AG09309 (cell line): ENCODE data around the gene CEL.

Experiments used
- DNase-seq: peaks from one replicate; pipeline ENCODE4 v3.0.0-alpha.2; 2010; ENCODE audit warnings: low read depth
- H3K4me3 ChIP-seq: 2 replicates; pipeline ENCODE4 v1.5.1; 2011; ENCODE audit warnings: mild to moderate bottlenecking, low read depth, low read length, moderate library complexity; ENCODE audit not compliant: control insufficient read depth
- TF ChIP-seq, protein P1 (sequence below): IDR thresholded peaks from 2 replicates; pipeline ENCODE4 v1.5.1; 2011; ENCODE audit warnings: mild to moderate bottlenecking, low read depth, low read length, inconsistent platforms; ENCODE audit not compliant: insufficient read depth, control insufficient read depth; ENCODE audit errors: missing control alignments

Gene CEL

DNA sequence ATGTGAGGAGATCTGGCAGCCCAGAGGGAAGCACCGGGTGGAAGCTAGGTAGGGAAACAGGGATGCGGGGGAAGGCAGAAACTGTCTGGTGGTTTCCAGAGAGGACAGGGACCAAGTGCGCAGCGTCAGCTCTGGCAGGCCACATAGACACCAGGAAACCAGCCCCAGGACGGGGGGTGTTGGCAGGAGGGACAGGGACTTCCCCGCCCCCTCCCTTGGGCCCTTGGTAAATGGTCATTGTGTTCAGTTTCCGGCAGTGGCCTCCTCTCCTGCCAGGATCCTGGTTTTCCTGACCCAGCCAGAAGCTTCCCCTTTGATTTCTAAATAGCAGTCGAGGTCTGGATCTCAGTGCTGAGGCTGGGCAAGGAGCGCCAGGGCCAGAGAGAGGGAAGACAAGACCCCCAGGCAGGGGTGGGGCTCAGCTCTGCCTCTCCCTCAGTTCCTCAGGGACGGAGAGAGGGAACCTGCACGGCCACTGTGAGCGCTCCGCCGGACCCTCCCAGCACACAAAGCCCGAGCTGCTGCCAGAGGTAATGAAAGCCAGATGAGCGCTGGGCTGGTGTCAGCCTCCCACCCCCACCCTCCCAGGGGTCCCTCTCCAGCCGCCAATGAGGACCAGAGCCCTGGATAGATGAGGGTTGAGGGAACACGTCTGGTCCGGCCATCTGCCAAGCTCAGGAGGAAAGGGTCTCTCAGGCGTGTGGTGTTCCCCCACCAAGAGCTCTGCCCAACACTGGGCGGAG is 57.5 kb downstream of the CEL start:
- no peak for DNase-seq
- H3K4me3 ChIP-seq, result peak overlapping the region; percentile 71; the same call in 1 of the 2 replicates
- TF ChIP-seq, protein P1, sequence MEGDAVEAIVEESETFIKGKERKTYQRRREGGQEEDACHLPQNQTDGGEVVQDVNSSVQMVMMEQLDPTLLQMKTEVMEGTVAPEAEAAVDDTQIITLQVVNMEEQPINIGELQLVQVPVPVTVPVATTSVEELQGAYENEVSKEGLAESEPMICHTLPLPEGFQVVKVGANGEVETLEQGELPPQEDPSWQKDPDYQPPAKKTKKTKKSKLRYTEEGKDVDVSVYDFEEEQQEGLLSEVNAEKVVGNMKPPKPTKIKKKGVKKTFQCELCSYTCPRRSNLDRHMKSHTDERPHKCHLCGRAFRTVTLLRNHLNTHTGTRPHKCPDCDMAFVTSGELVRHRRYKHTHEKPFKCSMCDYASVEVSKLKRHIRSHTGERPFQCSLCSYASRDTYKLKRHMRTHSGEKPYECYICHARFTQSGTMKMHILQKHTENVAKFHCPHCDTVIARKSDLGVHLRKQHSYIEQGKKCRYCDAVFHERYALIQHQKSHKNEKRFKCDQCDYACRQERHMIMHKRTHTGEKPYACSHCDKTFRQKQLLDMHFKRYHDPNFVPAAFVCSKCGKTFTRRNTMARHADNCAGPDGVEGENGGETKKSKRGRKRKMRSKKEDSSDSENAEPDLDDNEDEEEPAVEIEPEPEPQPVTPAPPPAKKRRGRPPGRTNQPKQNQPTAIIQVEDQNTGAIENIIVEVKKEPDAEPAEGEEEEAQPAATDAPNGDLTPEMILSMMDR, result no peak

DNA sequence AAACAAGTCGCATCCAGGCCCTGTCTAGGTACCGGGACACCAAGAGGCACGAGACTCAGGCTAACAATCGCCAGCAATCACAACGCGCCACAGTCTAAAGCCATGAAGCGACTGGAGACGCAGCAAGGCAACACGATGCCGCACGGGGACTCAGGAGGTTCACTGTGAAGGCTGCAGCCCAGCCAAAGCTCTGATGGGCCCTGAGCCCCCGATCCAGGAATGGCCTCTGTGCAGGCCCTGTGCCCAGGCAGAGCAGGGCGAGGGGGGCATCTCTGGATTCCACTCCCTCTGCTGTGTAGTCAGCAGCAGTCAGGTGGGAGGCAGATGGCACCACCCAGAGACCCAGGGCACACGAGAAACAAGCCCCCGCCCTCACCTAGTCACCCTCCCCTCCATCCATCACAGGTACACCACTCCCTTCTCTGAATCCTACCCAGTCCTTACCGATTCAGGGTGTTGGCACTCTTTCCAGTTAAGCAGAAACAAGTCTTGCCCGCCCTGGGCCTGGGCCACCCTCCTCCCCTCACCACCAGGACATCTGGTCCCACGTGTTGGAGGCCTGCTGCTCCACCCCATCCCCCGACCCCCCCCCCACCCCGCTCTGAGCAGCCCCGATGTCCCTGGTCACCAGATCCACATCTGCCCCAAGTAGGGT is 58.2 kb downstream of the CEL start:
- TF ChIP-seq, protein P1, result no peak
- DNase-seq, result no peak
- peak overlapping the region; percentile 71 for H3K4me3 ChIP-seq

DNA sequence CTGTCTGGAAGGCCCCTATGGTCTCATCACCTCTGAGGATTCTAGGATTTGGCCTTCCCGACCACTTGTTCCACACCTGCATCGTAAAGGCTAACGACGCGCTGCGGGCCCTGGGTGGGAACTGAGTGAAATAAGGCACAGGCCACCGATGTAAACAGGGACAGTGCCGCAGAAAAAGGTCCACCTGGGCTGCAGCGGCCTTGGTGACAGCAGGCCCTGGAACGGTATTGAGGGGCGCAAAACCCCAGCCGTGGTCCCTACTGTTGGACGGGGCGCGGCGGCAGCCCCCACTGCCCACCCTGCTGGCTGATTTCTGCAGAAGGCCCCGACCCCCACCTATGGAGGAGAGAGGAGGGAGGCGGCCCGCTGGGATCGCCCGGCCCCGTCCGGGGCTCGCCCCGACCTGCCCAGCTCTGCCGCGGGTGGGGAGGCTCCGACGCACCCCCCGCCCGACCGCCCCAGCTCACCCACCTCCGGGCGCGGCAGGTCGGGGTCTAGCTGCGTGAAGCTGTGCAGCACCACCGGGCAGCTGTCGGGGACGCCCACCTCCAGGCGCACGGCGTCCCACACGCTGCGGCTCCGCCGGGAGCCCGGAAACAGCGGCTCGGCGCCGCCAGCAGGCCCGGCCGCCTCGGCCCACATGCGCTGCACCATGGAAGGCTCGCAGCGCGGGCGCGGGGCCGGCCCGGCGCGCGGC is 58.9 kb downstream of the CEL start:
- TF ChIP-seq, protein P1, result no peak
- H3K4me3 ChIP-seq, result peak overlapping the region; percentile 71
- DNase-seq, result no peak
